ENCODE results near the gene NCBP1. TPM values are rescaled to one million over a fixed set of nuclear protein-coding genes. Genes with fewer than 3 reads are reported as not detected.
A peak's percentile ranks its signal among the peaks of the same experiment; 100 is the strongest.

The NCBP1 gene
- total RNA-seq, 1 donor from 2014 or later = 52.2 TPM

- TF ChIP-seq, protein P1, sequence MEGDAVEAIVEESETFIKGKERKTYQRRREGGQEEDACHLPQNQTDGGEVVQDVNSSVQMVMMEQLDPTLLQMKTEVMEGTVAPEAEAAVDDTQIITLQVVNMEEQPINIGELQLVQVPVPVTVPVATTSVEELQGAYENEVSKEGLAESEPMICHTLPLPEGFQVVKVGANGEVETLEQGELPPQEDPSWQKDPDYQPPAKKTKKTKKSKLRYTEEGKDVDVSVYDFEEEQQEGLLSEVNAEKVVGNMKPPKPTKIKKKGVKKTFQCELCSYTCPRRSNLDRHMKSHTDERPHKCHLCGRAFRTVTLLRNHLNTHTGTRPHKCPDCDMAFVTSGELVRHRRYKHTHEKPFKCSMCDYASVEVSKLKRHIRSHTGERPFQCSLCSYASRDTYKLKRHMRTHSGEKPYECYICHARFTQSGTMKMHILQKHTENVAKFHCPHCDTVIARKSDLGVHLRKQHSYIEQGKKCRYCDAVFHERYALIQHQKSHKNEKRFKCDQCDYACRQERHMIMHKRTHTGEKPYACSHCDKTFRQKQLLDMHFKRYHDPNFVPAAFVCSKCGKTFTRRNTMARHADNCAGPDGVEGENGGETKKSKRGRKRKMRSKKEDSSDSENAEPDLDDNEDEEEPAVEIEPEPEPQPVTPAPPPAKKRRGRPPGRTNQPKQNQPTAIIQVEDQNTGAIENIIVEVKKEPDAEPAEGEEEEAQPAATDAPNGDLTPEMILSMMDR (conservative IDR thresholded peaks at IDR 0.05) = no peak
- H3K27me3 Mint-ChIP-seq (ENCODE audit: low read depth) = no peaks in the 10 kb centered on the region
- H3K36me3 Mint-ChIP-seq (ENCODE audit: low read depth) = no peaks in the 10 kb centered on the region
- no peaks in the 10 kb centered on the region for H3K9me3 Mint-ChIP-seq
- H3K27ac Mint-ChIP-seq (ENCODE audit: unreplicated experiment) = peak overlapping the region; percentile 100
- peak overlapping the region; percentile 96 for H3K4me3 Mint-ChIP-seq
- peaks cover 42% of the 10 kb centered on the region for H3K4me1 Mint-ChIP-seq
- peak; percentile 50 for DNase-seq (ENCODE audit: low read depth, low spot score)
Observed at GRCh38 chr9:97632248-97632984, 1.2 kb upstream of the NCBP1 start.

DNA sequence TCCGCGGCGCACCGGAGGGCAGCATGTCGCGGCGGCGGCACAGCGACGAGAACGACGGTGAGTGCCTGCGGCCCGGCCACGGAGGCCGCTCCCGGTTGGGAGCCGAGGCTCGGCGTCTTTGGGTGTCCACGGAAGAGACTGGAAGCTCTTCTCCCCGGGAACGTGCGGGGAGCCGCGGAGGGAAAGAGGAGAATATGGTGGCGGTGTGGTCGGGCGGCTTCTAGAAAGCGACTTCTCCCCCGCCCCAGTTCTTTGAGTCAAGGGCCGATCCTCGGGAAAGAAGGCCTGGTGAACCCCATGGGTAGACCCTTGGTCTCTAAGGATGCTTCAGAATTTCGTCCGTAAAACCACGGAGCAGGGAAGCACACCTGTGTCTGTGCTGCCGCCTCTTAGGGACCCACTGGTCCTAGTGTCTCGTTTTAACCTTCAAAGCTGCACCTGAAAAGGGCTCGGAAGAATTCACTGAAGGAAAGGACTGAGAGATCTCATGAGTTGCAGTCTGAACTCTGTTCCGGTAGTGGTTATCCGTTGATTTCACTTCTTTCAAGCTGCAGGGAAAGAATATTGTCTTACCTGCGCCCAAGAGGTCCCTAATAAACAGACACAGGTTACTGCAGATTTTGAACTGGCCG lies 354 bp downstream of the NCBP1 start:
- no peaks in the 10 kb centered on the region for H3K9me3 Mint-ChIP-seq
- H3K36me3 Mint-ChIP-seq (ENCODE audit: low read depth) = no peaks in the 10 kb centered on the region
- TF ChIP-seq, protein P1 (conservative IDR thresholded peaks at IDR 0.05) = no peak
- peak overlapping the region; percentile 88 for H3K27ac Mint-ChIP-seq (ENCODE audit: unreplicated experiment)
- peak overlapping the region; percentile 96 for H3K4me3 Mint-ChIP-seq
- no peaks in the 10 kb centered on the region for H3K27me3 Mint-ChIP-seq (ENCODE audit: low read depth)
- peaks cover 39% of the 10 kb centered on the region for H3K4me1 Mint-ChIP-seq
- DNase-seq (ENCODE audit: low read depth, low spot score) = no peak

DNA sequence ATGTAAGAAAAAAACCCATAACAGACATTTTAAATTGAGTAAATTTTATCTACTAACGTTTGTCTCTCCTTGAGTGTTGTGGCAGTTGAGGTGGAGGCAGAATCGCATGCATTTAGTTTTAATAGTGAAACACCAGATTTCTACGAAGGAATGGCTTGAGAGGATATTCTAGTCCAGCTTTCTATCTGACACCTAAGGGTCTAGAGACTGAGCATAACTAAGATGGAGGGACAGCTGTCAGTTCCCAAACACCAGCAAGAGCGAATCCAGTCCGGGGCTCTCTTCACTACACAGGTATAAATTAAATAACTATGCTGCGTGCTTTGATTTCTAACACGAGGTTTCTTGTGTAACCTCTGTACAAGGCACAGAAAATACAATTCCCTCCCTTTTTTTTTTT lies 1.4 kb downstream of the NCBP1 start:
- TF ChIP-seq, protein P1 (conservative IDR thresholded peaks at IDR 0.05) = no peak
- peak overlapping the region; percentile 96 for H3K4me3 Mint-ChIP-seq
- H3K4me1 Mint-ChIP-seq = peaks cover 32% of the 10 kb centered on the region
- no peak for DNase-seq (ENCODE audit: low read depth, low spot score)
- H3K27ac Mint-ChIP-seq (ENCODE audit: unreplicated experiment) = no peak overlapping the region
- no peaks in the 10 kb centered on the region for H3K27me3 Mint-ChIP-seq (ENCODE audit: low read depth)
- no peaks in the 10 kb centered on the region for H3K9me3 Mint-ChIP-seq
- H3K36me3 Mint-ChIP-seq (ENCODE audit: low read depth) = no peaks in the 10 kb centered on the region

- no peaks in the 10 kb centered on the region for H3K9me3 Mint-ChIP-seq
- H3K4me1 Mint-ChIP-seq = peaks cover 24% of the 10 kb centered on the region
- TF ChIP-seq, protein P1 (conservative IDR thresholded peaks at IDR 0.05) = no peak
- H3K27me3 Mint-ChIP-seq (ENCODE audit: low read depth) = no peaks in the 10 kb centered on the region
- no peaks in the 10 kb centered on the region for H3K36me3 Mint-ChIP-seq (ENCODE audit: low read depth)
- peak overlapping the region; percentile 1 for H3K4me3 Mint-ChIP-seq
- no peak for DNase-seq (ENCODE audit: low read depth, low spot score)
- H3K27ac Mint-ChIP-seq (ENCODE audit: unreplicated experiment) = no peak overlapping the region
Observed at GRCh38 chr9:97636903-97637302, 3.3 kb downstream of the NCBP1 start.

DNA sequence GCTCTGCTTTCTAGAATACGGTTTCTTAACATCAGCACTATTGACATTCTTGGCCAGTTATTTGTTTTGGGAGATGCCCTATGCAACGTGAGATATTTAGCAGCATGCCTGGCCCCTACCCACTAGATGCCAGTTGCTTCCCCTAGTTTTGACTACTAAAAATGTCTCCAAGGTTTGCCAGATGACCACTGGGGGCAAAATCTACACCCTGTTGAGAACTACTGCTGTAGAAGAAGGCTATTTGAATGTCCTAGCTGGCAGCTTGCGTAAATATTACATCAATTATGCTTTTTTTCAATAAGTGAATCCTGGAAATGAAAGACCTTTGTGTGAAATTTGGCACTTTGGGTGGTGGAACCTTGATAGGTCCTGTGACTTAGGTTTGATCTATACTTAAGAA lies 5.0 kb downstream of the NCBP1 start:
- Mint-ChIP-seq H3K36me3 (ENCODE audit: low read depth) (peaks cover 4% of the 10 kb centered on the region), H3K27me3 (ENCODE audit: low read depth) (no peaks in the 10 kb centered on the region), H3K4me3 (no peak overlapping the region), H3K9me3 (no peaks in the 10 kb centered on the region), H3K4me1 (peaks cover 22% of the 10 kb centered on the region), H3K27ac (ENCODE audit: unreplicated experiment) (no peak overlapping the region)
- no peak for DNase-seq (ENCODE audit: low read depth, low spot score)
- TF ChIP-seq, protein P1 (conservative IDR thresholded peaks at IDR 0.05) = no peak
